ENCODE data around the gene SNHG17.
"Not testable (repeated sequence)": the region's sequence is repeated elsewhere in the genome, so short reads cannot be mapped to it uniquely, and the experiment has no call there.

Gene SNHG17

DNA sequence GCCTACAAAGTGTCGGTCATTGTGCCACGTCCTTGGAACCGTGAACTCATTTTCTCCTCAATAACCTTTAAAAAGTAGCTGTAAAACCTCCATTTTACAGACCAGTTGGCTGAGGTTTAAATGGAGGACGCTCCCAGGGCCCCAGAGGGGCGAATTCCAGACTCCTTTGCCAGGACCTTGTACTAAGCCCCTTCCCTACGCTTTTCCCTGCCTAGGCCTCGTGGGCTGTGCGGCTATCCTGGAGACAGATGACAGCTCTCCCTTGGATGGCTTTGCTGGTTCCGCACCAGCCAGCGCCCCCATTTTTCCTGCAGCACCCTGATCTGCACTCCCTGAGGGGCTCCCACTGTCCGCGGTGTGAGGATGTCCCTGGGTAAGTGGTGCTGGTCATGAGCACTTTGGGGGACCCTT is 12.1 kb upstream of the SNHG17 start:
- no peak for TF ChIP-seq CTCF (IDR thresholded peaks at IDR 0.05; ENCODE audit: extremely low read depth, insufficient read depth, missing control alignments)
- DNase-seq (ENCODE audit: low spot score) = no peak
- in situ Hi-C loops (cut with MboI; ENCODE audit: low pct_unique_long_range_greater_than_20kb, low sequenced_read_pairs, unreplicated experiment) = no loop called here

- peak; percentile 88 for DNase-seq (ENCODE audit: low spot score)
- peak; percentile 97 for TF ChIP-seq CTCF (IDR thresholded peaks at IDR 0.05; ENCODE audit: extremely low read depth, insufficient read depth, missing control alignments)
- in situ Hi-C loops (cut with MboI; ENCODE audit: low pct_unique_long_range_greater_than_20kb, low sequenced_read_pairs, unreplicated experiment) = no loop called here
These were observed 11.5 kb upstream of the SNHG17 start for GRCh38 chr20:38446441-38447209.

- DNase-seq (ENCODE audit: low spot score) = no peak
These were observed 10.8 kb upstream of the SNHG17 start for GRCh38 chr20:38445901-38446425.

DNA sequence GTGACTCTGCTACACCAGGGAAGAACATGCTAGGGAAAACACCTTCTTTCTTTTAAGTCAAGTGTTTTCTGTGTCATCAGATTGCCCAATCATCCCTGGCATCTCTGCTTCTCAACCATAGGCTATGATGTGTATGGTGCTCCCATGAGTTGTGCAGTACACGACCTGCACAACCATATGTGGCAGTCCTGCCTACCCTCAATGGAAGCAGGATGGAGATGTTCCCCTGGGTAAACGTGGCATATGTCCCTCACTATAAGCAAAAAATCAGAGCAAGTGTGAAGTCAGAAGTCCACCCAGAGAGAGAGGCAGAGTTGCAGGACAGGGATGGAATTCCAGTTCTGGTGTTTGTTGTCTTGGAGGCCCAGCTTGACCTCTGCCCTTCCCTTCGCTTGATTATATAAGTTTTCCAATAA is 10.3 kb upstream of the SNHG17 start:
- no peak for TF ChIP-seq CTCF (IDR thresholded peaks at IDR 0.05; ENCODE audit: extremely low read depth, insufficient read depth, missing control alignments)
- in situ Hi-C loops (cut with MboI; ENCODE audit: low pct_unique_long_range_greater_than_20kb, low sequenced_read_pairs, unreplicated experiment) = no loop called here
- no peak for DNase-seq (ENCODE audit: low spot score)

More at GRCh38 chr20:38445901-38446425, 10.8 kb upstream of the SNHG17 start:
- in situ Hi-C loops (cut with MboI; ENCODE audit: low pct_unique_long_range_greater_than_20kb, low sequenced_read_pairs, unreplicated experiment) = no loop called here
- no peak for TF ChIP-seq CTCF (IDR thresholded peaks at IDR 0.05; ENCODE audit: extremely low read depth, insufficient read depth, missing control alignments)

- in situ Hi-C loops (cut with MboI; ENCODE audit: low pct_unique_long_range_greater_than_20kb, low sequenced_read_pairs, unreplicated experiment) = no loop called here
- no peak for DNase-seq (ENCODE audit: low spot score)
- no peak for TF ChIP-seq CTCF (IDR thresholded peaks at IDR 0.05; ENCODE audit: extremely low read depth, insufficient read depth, missing control alignments)
These were observed 6.8 kb upstream of the SNHG17 start for GRCh38 chr20:38441916-38442315.

GRCh38 chr20:38441110-38441509 is 6.0 kb upstream of the SNHG17 start:
- in situ Hi-C loops (cut with MboI; ENCODE audit: low pct_unique_long_range_greater_than_20kb, low sequenced_read_pairs, unreplicated experiment); DNase-seq (ENCODE audit: low spot score): not testable (repeated sequence)

DNA sequence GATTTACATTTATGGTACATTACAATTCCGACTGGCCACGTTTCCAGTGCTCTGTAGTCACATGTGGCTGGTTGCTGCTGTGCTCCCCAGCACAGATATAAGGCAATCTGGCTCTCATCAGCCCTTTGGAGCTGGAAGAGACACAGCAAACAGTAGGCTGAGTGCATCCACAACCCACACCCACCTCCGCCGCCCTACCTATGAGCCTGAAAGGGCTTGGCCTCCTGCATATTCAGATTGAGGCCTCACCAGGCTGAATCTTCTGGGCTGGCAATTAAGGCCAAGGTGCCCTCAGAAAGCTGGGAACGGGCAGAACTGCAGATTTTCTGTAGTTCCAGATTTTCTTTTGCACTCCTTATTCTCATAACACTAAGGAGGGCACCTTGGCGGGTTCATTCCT is 2.7 kb upstream of the SNHG17 start:
- no peak for TF ChIP-seq CTCF (IDR thresholded peaks at IDR 0.05; ENCODE audit: extremely low read depth, insufficient read depth, missing control alignments)
- DNase-seq (ENCODE audit: low spot score) = no peak
- in situ Hi-C loops (cut with MboI; ENCODE audit: low pct_unique_long_range_greater_than_20kb, low sequenced_read_pairs, unreplicated experiment) = no loop called here

All from GM13977 (cell line).